Activated naive CD8-positive, alpha-beta T cell (primary cell): ENCODE measurements around the gene AGPAT4.
"Not testable (repeated sequence)": the region's sequence is repeated elsewhere in the genome, so short reads cannot be mapped to it uniquely, and the experiment has no call there.

Experiments
- H3K27ac Mint-ChIP-seq: one replicate; pipeline ENCODE4 v1.8.0; 2021; ENCODE audit warnings: mixed read lengths
- H3K27me3 Mint-ChIP-seq: one replicate; pipeline ENCODE4 v1.8.0; 2021; ENCODE audit warnings: mixed read lengths
- H3K36me3 Mint-ChIP-seq: one replicate; pipeline ENCODE4 v1.8.0; 2021; ENCODE audit warnings: mixed read lengths
- H3K4me1 Mint-ChIP-seq: one replicate; pipeline ENCODE4 v1.8.0; 2021; ENCODE audit warnings: low read depth, mixed read lengths
- H3K4me3 Mint-ChIP-seq: one replicate; pipeline ENCODE4 v1.8.0; 2021; ENCODE audit warnings: mild to moderate bottlenecking, mixed read lengths
- H3K9me3 Mint-ChIP-seq: one replicate; pipeline ENCODE4 v1.8.0; 2021; ENCODE audit warnings: low read depth, mixed read lengths

AGPAT4 gene

DNA sequence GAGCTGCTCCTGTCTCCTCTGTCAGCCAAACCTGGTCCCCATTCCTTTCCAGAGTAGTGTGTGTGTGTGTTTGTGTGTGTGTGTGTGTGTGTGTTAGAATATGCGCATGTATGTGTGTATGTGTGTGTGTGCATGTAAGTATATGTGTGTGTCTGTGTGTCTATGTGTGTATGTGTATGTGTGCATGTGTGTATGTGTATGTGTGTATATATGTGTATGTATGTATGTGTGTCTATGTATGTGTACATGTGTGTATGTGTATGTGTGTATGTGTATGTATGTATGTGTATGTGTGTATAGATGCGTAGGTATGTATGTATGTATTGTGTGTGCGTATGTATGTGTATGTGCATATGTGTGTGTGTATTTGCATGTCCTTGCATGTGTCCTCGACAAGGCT is 79.5 kb downstream of the AGPAT4 start:
- peaks cover 27% of the 10 kb centered on the region for H3K36me3 Mint-ChIP-seq
- H3K9me3 Mint-ChIP-seq: peaks cover 10% of the 10 kb centered on the region
- no peak overlapping the region for H3K27ac Mint-ChIP-seq
- no peaks in the 10 kb centered on the region for H3K4me1 Mint-ChIP-seq
- no peaks in the 10 kb centered on the region for H3K27me3 Mint-ChIP-seq
- H3K4me3 Mint-ChIP-seq: no peak overlapping the region

DNA sequence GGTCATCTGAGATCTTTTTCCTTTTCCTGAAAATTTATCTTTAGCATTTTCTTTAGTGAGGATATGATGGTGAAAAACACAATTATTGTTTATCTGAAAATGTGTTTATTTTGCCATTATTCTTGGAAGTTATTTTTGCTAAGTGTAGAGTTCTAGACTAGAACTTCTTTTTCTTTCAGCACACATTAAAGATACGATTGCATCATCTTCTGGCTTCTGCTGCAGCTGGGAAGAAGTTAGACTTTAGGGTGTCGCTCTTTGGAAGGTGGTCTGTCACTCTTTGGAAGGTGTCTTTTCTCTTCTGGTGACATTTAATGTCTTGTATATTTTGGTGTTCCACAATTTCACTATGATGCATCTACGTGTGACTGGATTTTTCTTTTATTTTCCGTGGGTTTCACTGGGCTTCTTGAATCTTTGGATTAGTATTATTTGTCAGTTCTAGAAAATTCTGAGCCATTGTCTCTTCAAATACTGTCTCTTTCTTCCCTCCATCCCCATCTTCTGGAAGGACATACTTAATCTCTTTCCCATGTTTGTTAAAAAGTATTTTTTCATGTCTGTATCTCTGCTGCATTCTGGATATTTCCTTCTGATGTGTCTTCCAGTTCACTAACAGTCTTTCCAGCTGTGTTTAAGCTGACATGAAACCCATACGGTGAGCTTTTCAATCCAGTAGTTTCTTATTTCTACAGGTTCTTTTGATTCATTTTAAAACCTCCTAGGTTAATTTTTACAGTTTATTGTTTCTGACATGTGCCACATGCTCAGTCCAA is 81.0 kb downstream of the AGPAT4 start:
- peaks cover 10% of the 10 kb centered on the region for H3K9me3 Mint-ChIP-seq
- H3K27ac Mint-ChIP-seq: no peak overlapping the region
- peaks cover 27% of the 10 kb centered on the region for H3K36me3 Mint-ChIP-seq
- H3K4me3 Mint-ChIP-seq: no peak overlapping the region
- H3K4me1 Mint-ChIP-seq: no peaks in the 10 kb centered on the region
- H3K27me3 Mint-ChIP-seq: no peaks in the 10 kb centered on the region

DNA sequence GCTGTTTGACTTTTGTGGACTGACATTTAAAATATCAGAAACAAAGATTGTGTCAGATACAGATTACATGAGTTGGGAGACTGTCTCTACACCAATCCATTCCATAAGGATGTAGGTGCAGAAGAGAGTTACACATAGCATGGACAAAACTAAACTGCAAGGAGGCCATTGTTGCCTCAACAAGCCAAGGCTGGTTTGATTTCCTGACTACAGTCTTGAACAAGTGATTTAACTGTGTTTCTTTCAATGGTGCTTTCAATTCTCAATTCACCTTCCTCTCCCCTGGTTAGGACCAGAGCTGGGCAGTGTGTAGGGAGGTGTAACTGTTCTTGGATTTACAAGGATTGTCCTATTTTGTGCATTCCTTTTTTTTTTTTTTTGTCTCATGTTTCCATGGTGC is 82.2 kb downstream of the AGPAT4 start:
- Mint-ChIP-seq H3K27ac (no peak overlapping the region), H3K36me3 (peaks cover 32% of the 10 kb centered on the region), H3K9me3 (peaks cover 10% of the 10 kb centered on the region), H3K4me3 (no peak overlapping the region), H3K4me1 (no peaks in the 10 kb centered on the region), H3K27me3 (no peaks in the 10 kb centered on the region)

DNA sequence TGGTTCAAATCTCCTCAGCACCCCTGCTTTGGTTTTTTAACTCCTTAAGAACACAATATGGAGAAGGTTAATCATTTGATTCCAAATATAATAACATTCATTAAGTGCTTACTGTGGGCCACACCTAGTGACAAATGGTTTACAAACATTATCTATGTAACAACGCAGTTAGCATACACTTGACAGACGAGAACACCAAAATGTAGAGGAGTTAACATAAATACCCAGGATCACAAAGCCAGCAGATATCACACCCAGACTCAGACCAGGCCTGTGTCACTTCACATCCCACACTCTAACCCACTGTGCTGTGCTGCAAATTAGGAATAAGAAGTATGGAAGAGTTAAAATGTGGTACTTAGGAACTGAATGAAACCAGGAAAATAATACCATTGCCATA is 82.9 kb downstream of the AGPAT4 start:
- Mint-ChIP-seq H3K36me3 (peaks cover 33% of the 10 kb centered on the region), H3K9me3 (peaks cover 10% of the 10 kb centered on the region), H3K27ac (no peak overlapping the region), H3K4me3 (no peak overlapping the region), H3K4me1 (no peaks in the 10 kb centered on the region), H3K27me3 (no peaks in the 10 kb centered on the region)

DNA sequence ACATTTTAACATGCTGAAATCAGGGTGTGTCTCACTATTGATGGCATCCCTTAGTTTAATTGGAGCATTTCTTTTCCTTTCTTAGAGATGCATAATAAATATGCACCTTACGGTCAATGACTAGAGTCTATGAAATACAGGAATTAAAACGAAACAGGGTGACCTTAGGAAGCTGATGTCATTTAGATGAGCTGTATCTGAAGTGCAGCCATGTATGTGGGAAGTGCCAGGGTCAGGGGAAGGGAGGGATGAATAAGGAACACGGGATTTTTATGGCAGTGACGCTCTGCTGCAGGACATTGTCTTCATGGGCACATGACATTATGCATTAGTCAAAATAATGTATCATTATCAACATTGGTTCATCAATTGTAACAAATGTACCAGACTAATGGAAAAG is 84.0 kb downstream of the AGPAT4 start:
- Mint-ChIP-seq H3K4me3 (no peak overlapping the region), H3K27me3 (no peaks in the 10 kb centered on the region), H3K36me3 (peaks cover 34% of the 10 kb centered on the region), H3K9me3 (peaks cover 10% of the 10 kb centered on the region), H3K27ac (no peak overlapping the region), H3K4me1 (no peaks in the 10 kb centered on the region)

DNA sequence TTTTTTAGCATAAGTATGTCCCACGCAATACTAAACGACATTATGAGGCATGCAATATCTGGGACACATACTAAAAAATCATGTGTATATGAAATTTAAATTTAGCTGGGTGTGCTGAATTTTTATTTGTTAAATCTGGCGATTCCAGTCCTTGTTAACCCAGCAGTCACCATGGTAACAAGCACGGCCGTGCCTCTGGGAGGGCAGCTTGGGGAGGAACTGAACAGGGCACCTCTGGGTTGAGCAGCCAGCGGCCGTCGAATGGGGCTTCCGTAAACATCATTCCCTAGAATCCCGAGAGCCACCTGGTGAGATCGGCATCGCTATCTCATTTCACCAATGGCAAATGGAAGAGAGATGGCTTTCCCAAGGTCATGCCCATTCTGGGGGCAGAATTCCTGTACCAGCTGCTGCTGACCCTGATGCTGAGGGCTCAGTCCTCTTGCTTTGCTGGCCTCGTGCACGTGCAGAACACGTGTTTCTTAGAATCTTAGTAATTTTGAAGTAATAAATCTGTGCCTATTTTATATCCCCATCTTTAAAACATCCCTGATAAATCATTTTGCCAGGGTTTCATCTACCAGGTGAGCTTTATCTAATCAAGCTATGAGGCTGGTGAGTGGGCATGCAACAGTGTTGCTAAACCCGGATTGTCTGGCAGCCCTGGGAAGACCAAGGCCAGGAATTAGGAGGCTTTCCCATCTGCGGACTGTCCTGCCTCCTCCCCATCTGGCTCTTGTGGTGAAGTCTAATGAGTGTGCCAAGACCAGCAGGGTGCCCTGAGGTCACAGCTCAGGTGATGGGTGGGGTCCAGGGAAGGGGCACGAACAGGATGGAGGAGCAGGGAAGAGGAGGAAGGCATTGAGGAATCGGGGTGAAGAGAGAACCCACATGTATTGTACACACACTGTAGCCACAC is 85.1 kb downstream of the AGPAT4 start:
- Mint-ChIP-seq H3K36me3 (peaks cover 34% of the 10 kb centered on the region), H3K4me1 (no peaks in the 10 kb centered on the region), H3K27me3 (no peaks in the 10 kb centered on the region), H3K27ac (no peak overlapping the region), H3K9me3 (peaks cover 10% of the 10 kb centered on the region), H3K4me3 (no peak overlapping the region)

DNA sequence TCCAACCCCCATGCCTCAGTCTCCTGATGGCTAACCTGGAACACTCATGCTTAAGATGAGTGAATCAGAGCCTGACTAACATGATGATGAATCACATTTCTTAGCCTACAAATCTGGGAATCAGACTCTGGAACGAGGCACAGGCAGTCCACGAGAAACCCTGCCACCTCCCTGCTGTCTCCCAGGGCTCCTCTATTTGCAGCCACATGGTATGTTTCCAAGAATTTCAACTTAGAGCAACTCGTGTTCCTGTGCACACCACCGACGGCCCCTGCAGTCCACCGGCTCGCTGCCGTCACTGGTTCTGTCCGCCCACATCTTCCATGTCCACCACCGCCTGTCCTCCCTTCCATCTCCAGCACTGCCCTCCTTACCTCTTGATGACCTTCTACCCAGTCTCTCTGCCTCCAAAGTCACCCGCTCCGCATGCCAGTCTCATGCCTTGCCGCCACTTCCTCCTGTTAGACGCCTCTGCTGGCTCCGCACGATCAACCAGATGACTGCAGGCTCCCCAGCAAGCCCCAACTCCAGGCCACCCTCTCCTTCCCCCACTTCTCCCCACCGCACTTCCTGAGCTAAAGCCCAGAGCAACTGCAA is 87.6 kb downstream of the AGPAT4 start:
- peaks cover 28% of the 10 kb centered on the region for H3K36me3 Mint-ChIP-seq
- H3K27ac Mint-ChIP-seq: no peak overlapping the region
- H3K27me3 Mint-ChIP-seq: no peaks in the 10 kb centered on the region
- no peaks in the 10 kb centered on the region for H3K9me3 Mint-ChIP-seq
- no peak overlapping the region for H3K4me3 Mint-ChIP-seq
- H3K4me1 Mint-ChIP-seq: no peaks in the 10 kb centered on the region

DNA sequence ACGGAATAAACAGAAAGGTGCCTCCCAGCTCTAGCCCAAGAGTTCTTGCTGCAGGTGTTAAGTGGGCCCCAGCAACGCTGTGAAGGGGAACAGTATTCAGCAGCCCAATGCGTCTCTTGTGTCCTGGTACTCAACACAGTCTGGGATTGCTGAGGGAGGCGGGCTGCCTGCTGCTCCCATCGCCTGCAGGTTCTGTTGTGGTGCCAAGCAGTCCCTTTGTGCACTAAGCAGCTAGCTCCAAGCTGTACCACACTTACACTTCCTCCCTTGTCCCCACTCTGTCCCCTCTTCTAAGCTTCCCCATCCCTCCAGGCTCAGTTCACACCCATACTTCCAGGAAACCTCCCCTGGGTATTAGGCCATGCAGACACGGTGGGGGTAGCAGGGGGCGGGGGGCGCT is 92.7 kb downstream of the AGPAT4 start:
- H3K27ac Mint-ChIP-seq: no peak overlapping the region

DNA sequence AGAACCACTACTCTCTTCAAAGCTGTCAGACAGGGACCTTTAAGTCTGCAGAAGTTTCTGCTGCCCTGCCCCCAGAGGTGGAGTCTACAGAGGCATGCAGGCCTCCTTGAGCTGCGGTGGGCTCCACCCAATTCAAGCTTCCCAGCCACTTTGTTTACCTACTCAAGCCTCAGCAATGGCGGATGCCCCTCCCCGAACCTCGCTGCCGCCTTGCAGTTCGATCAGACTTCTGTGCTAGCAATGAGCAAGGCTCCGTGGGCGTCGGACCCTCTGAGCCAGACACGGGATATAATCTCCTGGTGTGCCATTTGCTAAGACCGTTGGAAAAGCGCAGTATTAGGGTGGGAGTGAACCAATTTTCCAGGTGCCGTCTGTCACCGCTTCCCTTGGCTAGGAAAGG is 95.7 kb downstream of the AGPAT4 start:
- H3K4me1 Mint-ChIP-seq, H3K4me3 Mint-ChIP-seq, H3K27me3 Mint-ChIP-seq, H3K27ac Mint-ChIP-seq: not testable (repeated sequence)
- Mint-ChIP-seq H3K9me3 (peaks cover 21% of the 10 kb centered on the region), H3K36me3 (peaks cover 17% of the 10 kb centered on the region)

More for the DNA sequence above, 92.7 kb downstream of the AGPAT4 start:
- peaks cover 22% of the 10 kb centered on the region for H3K36me3 Mint-ChIP-seq
- H3K27me3 Mint-ChIP-seq: no peaks in the 10 kb centered on the region
- peaks cover 12% of the 10 kb centered on the region for H3K9me3 Mint-ChIP-seq
- no peak overlapping the region for H3K4me3 Mint-ChIP-seq
- H3K4me1 Mint-ChIP-seq: no peaks in the 10 kb centered on the region

DNA sequence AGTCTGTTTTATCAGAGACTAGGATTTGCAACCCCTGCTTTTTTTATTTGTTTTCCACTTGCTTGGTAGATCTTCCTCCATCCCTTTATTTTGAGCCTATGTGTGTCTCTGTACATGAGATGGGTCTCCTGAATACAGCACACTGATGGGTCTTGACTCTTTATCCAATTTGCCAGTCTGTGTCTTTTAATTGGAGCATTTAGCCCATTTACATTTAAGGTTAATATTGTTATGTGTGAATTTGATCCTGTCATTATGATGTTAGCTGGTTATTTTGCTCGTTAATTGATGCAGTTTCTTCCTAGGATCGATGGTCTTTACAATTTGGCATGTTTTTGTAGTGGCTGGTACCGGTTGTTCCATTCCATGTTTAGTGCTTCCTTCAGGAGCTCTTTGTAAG is 97.4 kb downstream of the AGPAT4 start:
- peaks cover 21% of the 10 kb centered on the region for H3K9me3 Mint-ChIP-seq
- not testable (repeated sequence) for H3K27ac Mint-ChIP-seq, H3K4me1 Mint-ChIP-seq, H3K4me3 Mint-ChIP-seq, H3K27me3 Mint-ChIP-seq
- peaks cover 14% of the 10 kb centered on the region for H3K36me3 Mint-ChIP-seq

DNA sequence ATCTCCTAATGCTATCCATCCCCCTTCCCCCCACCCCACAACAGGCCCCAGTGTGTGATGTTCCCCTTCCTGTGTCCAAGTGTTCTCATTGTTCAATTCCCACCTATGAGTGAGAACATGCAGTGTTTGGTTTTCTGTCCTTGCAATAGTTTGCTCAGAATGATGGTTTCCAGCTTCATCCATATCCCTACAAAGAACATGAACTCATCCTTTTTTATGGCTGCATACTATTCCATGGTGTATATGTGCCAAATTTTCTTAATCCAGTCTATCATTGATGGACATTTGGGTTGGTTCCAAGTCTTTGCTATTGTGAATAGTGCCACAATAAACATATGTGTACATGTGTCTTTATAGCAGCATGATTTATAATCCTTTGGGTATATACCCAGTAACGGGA is 101.1 kb downstream of the AGPAT4 start:
- not testable (repeated sequence) for H3K4me1 Mint-ChIP-seq, H3K27me3 Mint-ChIP-seq, H3K27ac Mint-ChIP-seq, H3K36me3 Mint-ChIP-seq, H3K4me3 Mint-ChIP-seq
- H3K9me3 Mint-ChIP-seq: peaks cover 17% of the 10 kb centered on the region

DNA sequence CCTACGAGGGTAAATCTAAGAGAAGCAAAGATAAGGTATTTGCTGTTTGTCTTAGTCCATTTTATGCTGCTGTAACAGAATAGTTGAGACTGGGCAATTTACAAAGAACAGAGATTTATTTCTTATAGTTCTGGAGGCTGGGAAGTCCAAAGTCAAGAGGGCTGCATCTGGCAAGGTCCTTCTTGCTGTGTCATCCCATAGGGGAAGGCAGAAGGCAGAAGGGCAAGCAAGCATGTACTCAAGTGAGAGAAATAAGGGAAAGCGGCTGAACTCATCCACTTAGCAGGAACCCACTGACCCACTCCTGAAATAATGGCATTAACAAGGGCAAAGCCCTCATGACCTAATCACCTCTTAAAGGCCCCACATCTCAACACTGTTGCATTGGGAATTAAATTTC is 102.7 kb downstream of the AGPAT4 start:
- no peak overlapping the region for H3K27ac Mint-ChIP-seq

DNA sequence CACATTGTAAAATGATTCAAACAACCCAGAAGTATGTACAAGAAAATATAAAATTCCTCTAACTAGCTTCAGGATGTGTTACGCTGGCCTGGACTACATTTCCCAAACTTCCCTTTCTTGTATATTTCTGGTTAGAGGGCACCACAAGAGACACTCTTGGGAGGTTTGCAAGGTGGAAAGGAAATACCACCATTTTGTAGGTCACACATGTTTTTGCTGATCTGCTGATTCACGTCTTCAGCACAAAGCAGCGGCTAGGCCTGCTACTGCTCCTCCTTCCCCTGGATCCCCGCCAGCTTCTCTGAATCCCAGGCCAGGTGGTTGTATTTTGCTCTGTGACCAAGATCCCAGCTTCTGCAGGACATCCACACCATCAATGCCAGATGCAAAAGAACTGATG is 104.2 kb downstream of the AGPAT4 start:
- H3K36me3 Mint-ChIP-seq: peaks cover 5% of the 10 kb centered on the region
- no peak overlapping the region for H3K4me3 Mint-ChIP-seq
- no peak overlapping the region for H3K27ac Mint-ChIP-seq
- H3K9me3 Mint-ChIP-seq: peaks cover 3% of the 10 kb centered on the region
- H3K27me3 Mint-ChIP-seq: no peaks in the 10 kb centered on the region
- no peaks in the 10 kb centered on the region for H3K4me1 Mint-ChIP-seq

More for the DNA sequence above, 102.7 kb downstream of the AGPAT4 start:
- H3K27me3 Mint-ChIP-seq: no peaks in the 10 kb centered on the region
- no peaks in the 10 kb centered on the region for H3K4me1 Mint-ChIP-seq
- H3K9me3 Mint-ChIP-seq: peaks cover 9% of the 10 kb centered on the region
- peaks cover under 1% of the 10 kb centered on the region for H3K36me3 Mint-ChIP-seq
- H3K4me3 Mint-ChIP-seq: no peak overlapping the region

DNA sequence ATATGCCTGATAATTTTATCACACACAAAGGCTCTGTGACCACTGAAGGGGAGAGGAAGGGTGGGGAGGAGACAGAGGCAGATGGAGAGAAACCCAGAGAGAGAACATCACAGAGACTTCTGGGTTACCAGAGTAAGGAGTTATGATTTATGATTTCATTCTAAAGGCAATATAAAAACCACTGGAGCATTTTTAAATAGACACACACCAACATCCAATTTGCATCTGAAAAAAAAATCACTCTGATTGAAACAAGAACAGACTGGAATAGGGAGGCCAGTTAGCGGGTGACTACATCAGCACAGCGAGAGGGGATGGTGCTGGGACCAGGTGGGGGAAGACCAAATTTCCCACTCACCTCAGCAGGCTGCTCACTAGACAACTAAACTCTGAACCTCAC is 104.8 kb downstream of the AGPAT4 start:
- H3K9me3 Mint-ChIP-seq: peaks cover 3% of the 10 kb centered on the region
- H3K36me3 Mint-ChIP-seq: peaks cover 5% of the 10 kb centered on the region
- H3K4me3 Mint-ChIP-seq: no peak overlapping the region
- no peaks in the 10 kb centered on the region for H3K27me3 Mint-ChIP-seq
- H3K27ac Mint-ChIP-seq: no peak overlapping the region
- H3K4me1 Mint-ChIP-seq: no peaks in the 10 kb centered on the region

DNA sequence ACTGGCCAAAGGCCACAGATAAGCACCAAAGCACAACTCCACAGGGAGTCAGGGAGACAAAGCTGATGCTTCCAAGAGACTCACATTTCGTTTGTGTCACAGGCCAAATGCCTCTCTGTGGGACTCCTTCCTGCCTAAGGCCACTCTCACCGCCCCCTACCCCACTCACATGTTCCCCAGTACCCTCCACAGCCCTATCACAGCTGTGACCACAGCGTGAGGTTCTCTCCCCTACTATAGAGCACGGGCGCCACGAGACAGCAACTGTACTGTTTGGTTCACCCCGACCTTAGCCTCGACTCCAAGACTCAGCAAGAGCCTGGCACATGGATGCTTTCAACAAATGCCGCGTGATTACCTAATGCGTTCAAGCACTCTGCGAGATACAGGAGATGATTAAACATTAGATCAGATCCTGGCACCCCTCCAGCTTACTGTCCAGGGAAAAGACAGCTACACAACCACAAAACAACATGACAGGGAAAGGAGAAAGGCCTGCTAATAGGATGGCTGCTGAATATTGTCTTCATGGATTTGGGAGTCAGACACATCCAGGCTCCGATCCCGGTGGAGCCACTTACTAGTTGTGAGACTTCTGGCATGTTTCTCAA is 105.5 kb downstream of the AGPAT4 start:
- no peaks in the 10 kb centered on the region for H3K4me1 Mint-ChIP-seq
- H3K27ac Mint-ChIP-seq: no peak overlapping the region
- no peak overlapping the region for H3K4me3 Mint-ChIP-seq

More for the DNA sequence above, 105.5 kb downstream of the AGPAT4 start:
- Mint-ChIP-seq H3K9me3 (no peaks in the 10 kb centered on the region), H3K36me3 (peaks cover 5% of the 10 kb centered on the region), H3K27me3 (no peaks in the 10 kb centered on the region)
